NCI-H226 (cell line): ENCODE results near the gene SNCA.

Experiments
- DNase-seq: peaks from one replicate; pipeline ENCODE4 v3.0.0-alpha.2; 2015

SNCA gene

DNA sequence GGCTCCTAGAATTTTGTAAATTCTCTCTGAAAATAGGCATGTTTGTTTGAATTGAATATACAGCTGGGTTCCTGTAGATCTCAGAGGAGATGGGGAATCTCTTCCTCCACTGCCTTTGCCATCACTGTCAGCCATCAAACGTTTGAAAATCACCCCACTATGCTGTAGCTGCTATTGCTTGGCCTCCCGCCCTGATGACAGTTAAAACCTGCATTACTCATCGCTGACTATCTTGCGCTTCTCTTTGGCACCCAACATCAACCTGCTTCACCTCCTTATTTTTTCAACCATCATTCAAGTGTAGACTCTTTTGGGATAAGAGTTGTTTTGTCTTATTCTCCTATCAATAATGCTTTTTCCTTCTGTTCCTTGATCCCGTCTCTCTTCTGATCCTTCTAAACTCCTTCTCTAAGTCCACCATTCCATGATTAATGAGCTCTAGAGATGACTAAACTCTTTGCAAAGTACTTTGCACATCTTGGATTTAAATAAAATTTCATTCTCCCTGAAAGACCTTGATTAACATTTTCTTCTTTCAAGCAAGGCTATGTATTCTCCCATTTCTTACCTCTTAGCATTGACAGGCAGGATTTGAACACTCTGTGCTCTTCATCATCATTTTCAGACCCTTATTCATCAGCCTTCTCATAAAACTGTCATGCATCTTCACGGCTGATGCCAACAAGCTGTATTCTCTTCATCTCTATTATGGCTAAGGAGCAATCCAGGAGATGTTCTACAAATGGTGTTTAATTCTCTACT is 133.0 kb downstream of the SNCA start:
- DNase-seq = no peak

DNA sequence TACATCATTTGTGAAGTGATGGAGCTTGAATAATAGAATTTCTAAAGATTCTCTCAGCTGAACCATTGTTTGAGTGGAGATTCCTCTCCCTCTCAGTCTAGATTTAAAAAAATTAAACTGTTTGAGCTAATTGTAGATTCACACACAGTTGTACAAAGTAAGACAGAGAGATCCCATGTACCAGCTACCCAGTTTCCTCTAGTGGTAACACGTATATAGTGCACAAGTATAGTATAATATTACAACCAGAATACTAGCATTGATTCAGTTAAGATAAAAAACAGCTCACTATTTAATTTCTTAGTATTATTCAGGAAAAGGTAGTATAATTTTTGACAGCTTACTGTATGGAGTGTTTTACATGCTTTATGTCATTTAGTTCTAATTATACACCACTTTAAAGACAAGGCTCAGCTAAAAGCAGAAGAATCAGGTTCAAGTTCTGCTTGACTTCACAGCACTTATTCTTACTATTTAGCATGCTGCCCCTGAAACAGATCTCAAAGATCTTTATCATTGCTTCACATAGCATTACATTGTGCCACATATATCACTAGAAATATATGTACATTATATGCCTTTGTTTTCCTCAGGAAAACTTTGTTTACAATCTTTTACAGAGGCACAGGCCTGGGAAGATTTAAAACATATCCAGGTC is 136.1 kb downstream of the SNCA start:
- DNase-seq = no peak

DNA sequence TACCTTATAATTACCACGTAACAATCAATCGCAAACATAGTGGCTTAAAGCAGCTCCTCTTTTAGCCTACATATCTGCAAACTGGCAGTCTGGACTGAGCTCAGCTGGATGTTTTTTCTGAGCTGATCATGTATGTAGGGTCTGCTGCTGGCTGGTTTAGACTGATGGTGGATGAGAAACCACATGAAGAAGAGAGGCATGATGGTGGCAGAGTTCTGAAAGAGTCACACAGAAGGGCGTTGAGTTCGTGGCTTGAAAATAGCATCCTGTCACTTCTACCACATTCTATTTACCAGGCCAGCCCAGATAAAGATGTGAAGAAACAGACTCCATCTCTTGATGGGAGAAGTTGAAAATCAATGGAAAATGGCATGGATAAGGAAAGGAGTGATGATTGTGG is 151.3 kb downstream of the SNCA start:
- DNase-seq = no peak

DNA sequence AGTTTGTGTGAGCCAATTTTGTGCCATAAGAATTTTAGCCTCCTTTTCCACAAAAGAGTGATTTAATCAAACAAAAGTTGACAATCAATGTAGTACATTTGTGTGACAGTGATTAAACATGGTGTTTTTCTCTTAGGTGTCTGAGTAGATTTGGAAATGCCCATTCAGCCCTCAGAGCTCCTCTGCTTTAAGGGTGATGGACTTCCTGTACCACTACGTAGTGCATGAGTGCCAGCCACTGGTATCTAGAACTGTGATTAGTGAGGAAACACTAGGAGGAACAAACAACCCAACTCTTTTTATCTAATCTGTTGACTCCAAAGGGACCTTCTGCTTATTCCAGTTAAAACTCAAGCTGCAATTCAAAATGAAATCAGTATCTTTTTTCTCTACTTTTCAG is 151.7 kb downstream of the SNCA start:
- DNase-seq = no peak

DNA sequence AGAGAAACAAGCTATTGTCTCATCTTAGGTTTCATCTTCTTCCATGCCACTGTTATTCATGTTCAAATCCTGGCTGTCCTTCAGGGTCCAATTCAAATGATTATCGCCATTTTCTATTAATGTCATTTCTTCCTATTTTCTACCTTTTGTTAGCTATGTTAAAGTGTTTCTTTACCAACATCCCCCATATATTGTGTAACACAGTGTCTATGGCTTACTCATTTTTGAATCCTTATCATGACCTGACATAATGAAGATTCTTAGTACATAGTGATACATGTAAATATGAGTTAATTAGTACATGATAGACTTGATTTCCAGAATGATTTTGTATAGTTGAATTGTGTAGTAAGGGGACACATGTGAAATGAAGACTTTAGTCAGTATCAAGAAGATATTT is 152.4 kb downstream of the SNCA start:
- no peak for DNase-seq

DNA sequence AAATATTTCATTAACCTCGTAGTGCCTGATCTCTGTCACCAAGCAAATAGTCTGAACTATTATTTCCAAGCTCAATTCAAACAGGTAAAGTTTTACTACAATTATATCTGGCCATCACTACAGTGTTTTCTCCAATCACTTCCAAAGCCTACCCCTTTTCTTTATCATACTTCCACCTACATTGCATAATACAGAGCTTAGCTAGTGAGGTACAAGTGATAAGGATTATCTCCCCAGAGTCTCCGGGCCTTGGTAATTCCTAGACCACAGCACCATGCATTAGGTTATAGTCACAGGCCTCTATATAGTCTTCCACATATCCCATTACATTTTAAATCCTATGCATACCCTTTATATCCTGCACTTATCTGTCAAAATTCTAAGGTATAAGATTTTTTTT is 154.2 kb downstream of the SNCA start:
- DNase-seq = peak; percentile 70

DNA sequence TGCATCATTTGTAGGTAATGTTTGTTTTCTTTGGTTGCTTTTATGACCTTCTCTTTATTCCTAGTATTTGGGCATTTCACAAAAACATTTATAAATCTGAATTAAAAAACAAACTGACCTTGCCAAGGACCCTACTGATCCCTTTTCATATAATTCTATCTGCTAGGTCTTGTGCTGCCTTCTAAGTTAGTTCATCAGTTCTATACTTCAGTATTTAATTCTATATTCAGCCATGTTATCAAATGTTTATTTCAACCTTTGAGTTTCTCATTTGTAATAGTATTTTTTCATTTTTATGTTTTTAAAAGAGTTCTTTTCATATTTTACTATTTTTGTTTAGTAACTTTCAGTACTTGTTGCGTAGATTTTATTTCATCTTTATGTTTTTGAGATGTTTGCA is 155.3 kb downstream of the SNCA start:
- DNase-seq = no peak

DNA sequence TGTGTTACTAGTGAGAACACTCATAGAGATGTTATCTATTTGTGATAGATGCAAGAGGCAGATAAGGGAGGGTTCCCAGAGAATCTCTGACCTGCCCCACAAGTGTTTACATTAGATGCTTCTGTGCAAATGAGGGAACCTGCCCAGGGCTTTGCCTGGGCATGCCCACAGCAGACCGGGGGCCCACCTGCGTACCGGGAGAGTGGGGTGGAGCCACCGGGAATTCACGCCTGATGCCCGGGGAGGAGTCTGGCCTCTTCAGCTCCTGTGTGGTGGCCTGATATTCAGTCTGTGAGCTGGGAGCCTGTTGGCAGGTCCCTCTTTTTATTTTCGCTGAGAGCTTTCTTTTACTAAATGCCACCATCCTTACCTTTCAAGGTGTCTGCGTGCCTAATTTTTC is 155.7 kb downstream of the SNCA start:
- no peak for DNase-seq

DNA sequence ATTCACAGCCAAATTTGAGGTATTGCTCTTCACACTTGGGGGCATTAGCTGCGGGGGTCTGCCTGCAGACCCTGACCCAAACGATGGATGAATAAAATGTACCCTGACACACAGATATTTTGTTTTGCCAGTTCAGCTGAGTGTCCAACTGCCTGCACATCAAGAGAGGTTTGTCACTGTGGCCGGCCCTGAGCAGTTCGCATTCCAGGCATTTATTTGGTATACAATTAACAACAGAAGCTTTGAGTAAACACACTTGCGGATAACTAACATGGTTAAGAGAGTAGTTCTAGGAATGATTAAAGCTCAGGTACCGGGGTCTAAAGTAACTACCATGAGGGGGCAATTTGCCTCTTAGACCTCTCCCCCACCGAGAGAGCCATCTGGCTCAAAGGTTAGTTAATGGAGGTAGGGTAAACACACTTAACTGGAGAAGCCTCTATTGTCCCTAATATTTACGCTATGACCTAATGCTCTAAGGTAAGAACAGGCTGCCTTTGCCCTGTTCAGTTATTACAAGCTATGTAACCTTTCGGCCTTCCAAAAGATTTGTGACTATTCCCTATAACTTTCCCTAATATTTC is 162.0 kb downstream of the SNCA start:
- no peak for DNase-seq
